HepG2 (cell line): Measurements from ENCODE around the gene PRSS38. TPM values are rescaled to one million over a fixed set of nuclear protein-coding genes. Genes with fewer than 3 reads are reported as not detected.

Experiments used
- CERS6 ChIP-seq: sonication (generic); formaldehyde crosslinking; IDR thresholded peaks from 2 replicates; pipeline ENCODE4 v1.5.0; 2020; ENCODE audit warnings: missing genetic modification reagents
- HDAC2 ChIP-seq: sonication (generic); formaldehyde crosslinking; IDR thresholded peaks from 2 replicates; pipeline ENCODE4 v1.4.0; 2020; ENCODE audit warnings: missing genetic modification reagents
- HINFP ChIP-seq: sonication (generic); formaldehyde crosslinking; IDR thresholded peaks from 2 replicates; pipeline ENCODE4 v1.4.0; 2020; ENCODE audit warnings: low read depth, mild to moderate bottlenecking, missing genetic modification reagents
- HOXA3 ChIP-seq: sonication (generic); formaldehyde crosslinking; IDR thresholded peaks from 2 replicates; pipeline ENCODE4 v1.5.0; 2020; ENCODE audit warnings: missing genetic modification reagents
- MEF2D ChIP-seq: sonication (generic); formaldehyde crosslinking; IDR thresholded peaks from 2 replicates; pipeline ENCODE4 v1.5.1; 2020; ENCODE audit warnings: mild to moderate bottlenecking, missing genetic modification reagents
- NCOA2 ChIP-seq: sonication (generic); formaldehyde crosslinking; IDR thresholded peaks from 2 replicates; pipeline ENCODE4 v1.8.0; 2022; ENCODE audit warnings: inconsistent platforms
- NFAT5 ChIP-seq: sonication (generic); formaldehyde crosslinking; IDR thresholded peaks from 2 replicates; pipeline ENCODE4 v1.4.0; 2020; ENCODE audit warnings: missing genetic modification reagents
- NFATC3 ChIP-seq: sonication (generic); formaldehyde crosslinking; IDR thresholded peaks from 2 replicates; pipeline ENCODE4 v1.5.1; 2020; ENCODE audit warnings: mild to moderate bottlenecking, missing genetic modification reagents
- RFXANK ChIP-seq: IDR thresholded peaks from 2 replicates; pipeline ENCODE4 v1.6.1; 2016
- TEAD2 ChIP-seq: sonication (generic); formaldehyde crosslinking; IDR thresholded peaks from 2 replicates; pipeline ENCODE4 v1.9.0; 2021; ENCODE audit warnings: missing genetic modification reagents
- TFAP4 ChIP-seq: sonication (generic); IDR thresholded peaks from 2 replicates; pipeline ENCODE4 v1.6.1; 2016; ENCODE audit warnings: low read depth, borderline replicate concordance
- TSC22D2 ChIP-seq: sonication (generic); formaldehyde crosslinking; IDR thresholded peaks from 2 replicates; pipeline ENCODE4 v1.5.1; 2020; ENCODE audit warnings: missing genetic modification reagents, mild to moderate bottlenecking, borderline replicate concordance
- ZNF160 ChIP-seq: sonication (generic); formaldehyde crosslinking; IDR thresholded peaks from 2 replicates; pipeline ENCODE4 v1.8.0; 2022; ENCODE audit warnings: mild to moderate bottlenecking, inconsistent platforms, missing genetic modification reagents
- ZNF281 ChIP-seq: sonication (generic); formaldehyde crosslinking; IDR thresholded peaks from 2 replicates; pipeline ENCODE4 v1.4.0; 2020; ENCODE audit warnings: missing genetic modification reagents, borderline replicate concordance
- ZNF326 ChIP-seq: sonication (generic); formaldehyde crosslinking; IDR thresholded peaks from 2 replicates; pipeline ENCODE4 v1.4.0; 2020; ENCODE audit warnings: missing genetic modification reagents, borderline replicate concordance
- ZNF547 ChIP-seq: sonication (generic); formaldehyde crosslinking; IDR thresholded peaks from 2 replicates; pipeline ENCODE4 v1.5.1; 2020; ENCODE audit warnings: mild to moderate bottlenecking, missing genetic modification reagents
- ZNF558 ChIP-seq: sonication (generic); formaldehyde crosslinking; IDR thresholded peaks from 2 replicates; pipeline ENCODE4 v1.9.0; 2022; ENCODE audit warnings: mild to moderate bottlenecking, missing genetic modification reagents, borderline replicate concordance
- ZNF569 ChIP-seq: sonication (generic); formaldehyde crosslinking; IDR thresholded peaks from 2 replicates; pipeline ENCODE4 v1.5.0; 2020; ENCODE audit warnings: mild to moderate bottlenecking, missing genetic modification reagents, moderate library complexity, borderline replicate concordance
- ZSCAN29 ChIP-seq: sonication (generic); formaldehyde crosslinking; conservative IDR thresholded peaks from 2 replicates; pipeline ENCODE4 v1.4.0; 2020; ENCODE audit warnings: mild to moderate bottlenecking, missing genetic modification reagents
- polyA plus RNA-seq, 8 experiments: library from polyadenylated mRNA; depleted of rRNA in 3 of 8; stranded (reverse) in 7 of 8; unstranded in 1 of 8; fragments of >200 nt; fragmentation: Illumina TruSeq in 4 of 8; extraction: Trizol in 4 of 8; gene quantifications; 2 replicates each; pipeline versions ENCODE4 v1.2.1 to v1.2.3, GENCODE V29; 2011 to 2016; ENCODE audit warnings: low read depth in 4 of 8, missing spikeins in 1 of 8, mixed read lengths in 1 of 8; ENCODE audit not compliant: insufficient read depth in 1 of 8
- total RNA-seq, 5 experiments: library from RNA; depleted of rRNA; stranded (reverse); fragments of >200 nt; fragmentation: Illumina TruSeq; extraction: Trizol; gene quantifications; 2 replicates each; pipeline ENCODE4 v1.2.3, GENCODE V29; 2016; ENCODE audit warnings: low read depth in 1 of 5

PRSS38 gene
- total and polyA plus RNA-seq, 2 of the 13 experiments (the other 11 are each of a cell fraction or from before 2014, with no cell fraction given), result not detected

GRCh38 chr1:227787513-227788270, 27.8 kb upstream of the PRSS38 start (continued):
- no peak for TF ChIP-seq ZNF547 (CRISPR knock-in tag)
- no peak for TF ChIP-seq TEAD2 (CRISPR knock-in tag)
- no peak for TF ChIP-seq ZNF326 (CRISPR knock-in tag)
- TF ChIP-seq ZNF569 (CRISPR knock-in tag), result no peak
- no peak for TF ChIP-seq HDAC2 (CRISPR knock-in tag)
- TF ChIP-seq ZSCAN29, result peak; percentile 45; the same call in 1 of the 2 replicates
- TF ChIP-seq MEF2D, result no peak
- TF ChIP-seq NFATC3 (CRISPR knock-in tag), result no peak
- no peak for TF ChIP-seq NCOA2 (CRISPR knock-in tag)
- no peak for TF ChIP-seq ZNF281
- no peak for TF ChIP-seq TSC22D2
- TF ChIP-seq HINFP (CRISPR knock-in tag), result no peak
- no peak for TF ChIP-seq HOXA3
- TF ChIP-seq CERS6, result no peak
- TF ChIP-seq RFXANK (CRISPR knock-in tag), result no peak
- no peak for TF ChIP-seq TFAP4
- no peak for TF ChIP-seq NFAT5 (CRISPR knock-in tag)
- TF ChIP-seq ZNF558, result no peak
- TF ChIP-seq ZNF160 (CRISPR knock-in tag), result no peak
